Umbilical cord (tissue), 2 donors: ENCODE data around the gene N4BP2L2. TPM values are rescaled to one million over a fixed set of nuclear protein-coding genes. Genes with fewer than 3 reads are reported as not detected.
"Not testable (repeated sequence)": the region's sequence is repeated elsewhere in the genome, so short reads cannot be mapped to it uniquely, and the experiment has no call there.

Experiments
- DNase-seq: peaks from one replicate; pipeline ENCODE4 v3.0.0-alpha.2; 2015; ENCODE audit warnings: low spot score
- total RNA-seq: library from RNA; depleted of rRNA; stranded (reverse); fragments of >200 nt; gene quantifications from one replicate; pipeline ENCODE4 v1.2.3, GENCODE V29; 2014; ENCODE audit warnings: low replicate concordance; ENCODE audit not compliant: insufficient read depth

Gene N4BP2L2
- 117 TPM for total RNA-seq

DNA sequence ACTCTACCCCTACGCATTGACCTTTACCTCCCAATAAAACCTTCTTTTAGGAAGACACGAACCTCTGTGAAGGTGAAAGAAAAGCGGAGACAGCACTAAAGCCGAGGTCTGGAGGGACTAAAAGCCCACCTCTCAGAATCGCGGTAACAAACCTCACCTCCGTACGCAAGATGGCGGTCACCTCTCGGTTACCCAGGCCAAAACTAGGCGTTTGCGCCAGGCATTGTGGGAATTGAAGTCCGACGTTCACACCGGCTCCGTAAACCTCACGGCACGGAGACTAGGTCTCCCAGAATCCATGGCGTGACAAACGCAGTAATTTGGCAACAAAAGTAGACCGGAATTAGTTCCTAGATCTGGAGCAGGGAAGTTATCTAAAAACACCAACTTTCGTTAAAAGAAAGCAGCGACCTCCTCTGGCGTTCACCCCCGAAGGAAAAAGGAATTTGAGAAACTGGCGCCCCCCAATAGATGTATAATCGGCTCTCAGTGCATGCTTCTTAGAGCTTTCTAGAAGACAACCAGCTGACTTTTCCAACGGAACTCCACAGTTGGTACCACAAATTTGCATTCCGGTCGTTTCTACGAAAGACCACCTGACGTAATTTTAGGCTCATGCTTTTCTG lies at the start of gene N4BP2L2:
Gene N4BP2L2 (minus strand): TSS at position 175 of the 626 bp plus-strand sequence. CDS start 1,768 bp downstream, outside the sequence.
- peak; percentile 100 for DNase-seq

DNA sequence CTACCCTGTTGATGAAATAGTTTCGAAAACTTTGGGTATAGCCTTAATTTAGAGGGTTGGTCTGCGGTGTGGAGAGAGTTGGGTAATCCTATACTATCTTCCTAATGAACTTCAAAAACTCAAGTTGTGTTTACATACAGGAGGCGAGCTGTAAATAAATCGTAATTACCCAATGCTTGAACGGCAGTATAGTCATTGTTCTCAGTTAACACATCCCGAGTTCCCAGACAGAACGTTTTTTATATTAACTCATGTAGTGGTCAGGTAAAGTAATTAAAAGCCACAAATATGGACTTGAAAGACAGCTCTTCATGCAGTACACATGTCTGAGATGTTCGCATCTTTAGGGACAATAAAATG lies 49.2 kb upstream of the N4BP2L2 start:
- no peak for DNase-seq

DNA sequence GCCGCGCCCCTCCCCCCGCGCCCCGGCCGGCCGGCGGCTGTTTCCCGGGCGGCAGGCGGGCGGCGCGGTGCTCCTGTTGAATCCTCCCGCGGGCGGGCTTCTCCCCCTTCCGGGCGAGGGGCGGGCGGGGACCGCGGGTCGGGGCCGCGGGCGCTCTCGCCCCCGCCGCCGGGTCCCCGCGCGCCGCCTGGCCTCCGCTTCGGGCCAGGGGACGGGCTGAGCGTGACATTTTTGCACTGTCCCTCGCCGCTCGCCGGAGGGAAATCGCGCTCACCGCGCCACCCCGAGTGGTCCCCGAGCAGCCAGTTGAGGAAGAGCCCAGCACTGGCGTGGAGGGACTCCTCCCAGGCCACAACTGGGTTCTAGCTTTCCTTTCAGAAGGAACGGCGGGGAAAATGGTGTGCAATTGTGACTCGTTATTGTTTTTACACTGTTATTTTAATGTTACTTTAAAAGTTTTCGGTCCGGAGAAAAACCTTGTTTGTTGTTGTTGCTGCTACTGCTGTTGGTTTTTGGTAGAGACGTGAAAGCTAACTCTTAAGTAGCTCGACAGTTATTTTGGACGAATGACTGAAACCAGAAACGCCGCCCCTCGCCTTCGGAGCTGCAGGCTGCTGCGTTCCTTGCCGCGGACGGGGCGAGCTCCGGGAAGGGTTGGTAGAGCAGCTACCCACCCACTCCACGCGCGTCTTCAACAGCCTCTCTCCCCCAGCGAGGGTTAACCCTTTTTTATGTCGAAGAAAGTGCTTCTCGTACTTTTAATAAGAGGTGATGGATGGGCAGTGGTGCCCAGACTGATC lies 48.6 kb upstream of the N4BP2L2 start:
- DNase-seq = peak; percentile 82

DNA sequence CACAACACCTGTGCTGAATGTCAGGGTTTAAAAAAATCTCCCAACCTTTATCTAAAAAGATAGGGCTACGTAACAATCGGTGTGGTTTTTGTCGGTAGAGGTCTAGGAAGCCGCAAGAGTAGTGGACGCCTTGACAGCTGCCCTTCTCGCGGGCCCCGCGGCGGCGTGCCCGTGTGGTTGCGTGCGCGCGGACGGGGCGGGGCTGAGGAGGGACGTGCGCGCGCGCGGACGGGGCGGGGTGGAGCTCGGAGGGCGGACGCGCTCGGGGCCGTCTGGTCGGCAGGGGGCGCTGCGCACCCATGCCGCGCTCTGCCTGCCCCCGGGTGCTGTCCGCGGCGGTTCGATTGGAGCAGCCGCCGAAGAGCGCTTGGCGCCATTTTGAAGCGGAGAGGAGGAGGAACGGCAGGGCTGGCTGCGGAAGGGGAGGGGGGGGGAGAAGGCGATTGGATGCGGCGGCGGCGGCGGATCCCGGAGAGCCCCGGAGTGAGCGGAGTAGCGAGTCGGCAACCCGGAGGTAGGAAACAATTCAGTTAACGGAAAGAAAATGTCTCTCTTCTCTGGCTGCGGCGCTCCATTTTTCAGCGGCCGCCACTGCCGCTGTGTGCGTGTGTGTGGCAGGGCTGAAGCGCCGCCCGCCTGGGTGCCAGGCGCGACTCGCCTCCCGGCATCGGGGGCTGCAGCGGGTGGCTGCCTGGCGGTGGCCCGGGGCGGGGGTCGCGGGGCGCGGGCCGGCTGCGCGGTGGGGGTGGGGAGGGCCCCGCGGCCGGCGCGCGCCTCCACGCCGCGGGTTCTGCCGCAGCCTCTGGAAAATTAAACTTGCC lies 47.7 kb upstream of the N4BP2L2 start, which contains the start of gene PDS5B:
Gene PDS5B (plus strand): TSS at position 373 of the 821 bp plus-strand sequence. CDS start 62,321 bp downstream, outside the sequence.
- DNase-seq = peak; percentile 98

DNA sequence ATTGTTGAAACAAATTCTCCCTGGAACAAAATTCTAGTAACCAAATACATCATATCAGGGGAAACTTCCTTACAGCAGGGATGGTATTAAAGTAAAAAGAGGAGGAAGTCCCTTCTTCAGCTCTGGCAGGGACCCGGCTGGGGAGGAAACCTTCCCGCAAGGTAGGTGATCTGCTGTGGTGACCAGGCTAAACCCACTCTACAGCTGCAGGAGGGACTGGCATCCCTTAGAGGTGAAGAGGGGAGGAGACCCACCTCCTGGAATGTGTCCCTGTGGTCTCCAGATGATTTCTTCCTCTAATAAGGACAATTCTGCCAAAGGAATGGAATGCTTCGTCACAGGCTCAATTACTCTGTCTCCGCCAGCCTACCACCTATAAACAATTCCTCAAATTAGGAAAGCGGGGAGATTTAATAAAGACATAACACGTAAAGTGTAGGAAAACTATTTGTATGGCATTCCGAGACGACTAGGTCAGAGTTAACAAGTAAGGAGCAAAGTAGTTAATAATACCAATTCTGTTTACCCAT lies 47.0 kb upstream of the N4BP2L2 start:
- DNase-seq = no peak

DNA sequence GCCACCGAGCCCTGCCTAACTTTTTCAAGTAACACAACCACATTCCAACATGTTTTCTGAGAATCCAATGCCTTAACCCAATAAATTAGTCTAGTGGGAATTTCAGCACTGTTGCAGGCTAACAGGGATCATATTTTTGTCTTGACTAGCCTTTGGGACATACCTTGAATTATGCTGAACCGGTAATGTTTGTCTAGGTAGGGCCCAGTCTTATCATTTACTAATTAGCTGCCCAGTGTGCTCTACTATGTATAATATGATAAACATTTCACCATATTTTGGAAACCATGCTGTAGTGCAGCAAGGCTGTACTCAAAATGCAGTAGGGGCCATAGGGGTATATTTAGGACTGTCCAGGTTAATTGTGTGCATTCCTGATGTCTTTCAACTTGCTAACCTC lies 44.4 kb upstream of the N4BP2L2 start:
- DNase-seq = no peak

DNA sequence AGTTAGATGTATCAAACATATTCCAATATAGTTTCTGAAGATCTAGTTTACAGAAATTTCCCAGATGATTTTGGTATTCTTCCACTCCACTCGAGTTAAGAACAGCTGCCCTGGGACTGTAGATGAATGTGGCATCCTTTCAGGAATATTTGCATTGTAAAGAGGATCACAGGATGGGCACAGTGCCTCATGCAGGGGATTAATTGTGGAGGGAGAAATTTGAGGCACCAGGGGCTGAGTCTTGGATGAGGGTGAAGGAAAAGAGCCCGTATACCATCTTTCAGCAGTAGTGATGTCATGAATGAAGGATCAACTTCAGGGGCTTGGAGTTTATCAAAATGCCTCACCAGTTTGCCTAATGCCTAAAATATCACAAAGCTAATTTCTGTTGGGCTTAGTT lies 43.7 kb upstream of the N4BP2L2 start:
- no peak for DNase-seq

DNA sequence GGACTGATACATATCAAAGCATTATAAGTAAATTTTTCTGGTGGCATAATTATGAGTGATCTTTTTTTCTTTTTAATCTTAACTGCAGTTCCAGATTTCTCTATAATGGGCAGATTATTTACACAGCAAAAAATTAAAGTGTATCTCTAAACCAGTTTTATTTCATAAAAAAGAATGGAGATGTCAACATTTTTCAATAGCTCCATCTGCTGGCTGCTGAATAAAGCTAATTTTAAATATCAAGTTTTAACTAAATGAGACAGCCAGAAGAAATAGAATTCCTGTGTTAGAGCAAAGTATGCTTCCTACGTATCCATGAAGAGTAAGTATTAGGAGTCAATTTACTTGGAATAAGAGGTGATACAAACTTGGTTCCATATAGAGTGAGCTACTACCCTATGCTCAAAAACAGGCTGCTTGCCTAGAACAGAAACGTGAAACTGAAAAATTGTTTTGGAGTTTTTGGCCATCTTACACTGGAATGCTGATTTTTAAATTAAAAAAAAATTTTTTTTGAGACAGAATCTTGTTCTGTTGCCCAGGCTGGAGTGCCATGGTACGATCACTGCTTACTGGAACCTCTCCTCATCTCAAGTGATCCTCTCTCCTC lies 42.7 kb upstream of the N4BP2L2 start:
- DNase-seq = peak; percentile 30

DNA sequence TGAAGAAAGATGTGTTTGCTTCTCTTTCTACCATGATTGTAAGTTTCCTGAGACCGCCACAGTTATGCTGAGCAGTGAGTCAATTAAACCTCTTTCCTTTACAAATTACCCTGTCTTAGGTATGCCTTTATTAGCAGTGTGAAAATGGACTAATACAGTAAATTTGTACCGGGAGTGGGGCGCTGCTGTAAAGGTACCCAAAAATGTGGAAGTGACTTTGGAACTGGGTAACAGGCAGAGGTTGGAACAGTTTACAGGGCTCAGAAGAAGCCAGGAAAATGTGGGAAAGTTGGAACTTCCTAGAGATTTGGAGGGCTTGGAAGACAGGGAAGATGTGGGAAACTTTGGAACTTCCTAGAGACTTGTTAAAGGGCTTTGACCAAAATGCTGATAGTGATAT lies 38.4 kb upstream of the N4BP2L2 start:
- no peak for DNase-seq

DNA sequence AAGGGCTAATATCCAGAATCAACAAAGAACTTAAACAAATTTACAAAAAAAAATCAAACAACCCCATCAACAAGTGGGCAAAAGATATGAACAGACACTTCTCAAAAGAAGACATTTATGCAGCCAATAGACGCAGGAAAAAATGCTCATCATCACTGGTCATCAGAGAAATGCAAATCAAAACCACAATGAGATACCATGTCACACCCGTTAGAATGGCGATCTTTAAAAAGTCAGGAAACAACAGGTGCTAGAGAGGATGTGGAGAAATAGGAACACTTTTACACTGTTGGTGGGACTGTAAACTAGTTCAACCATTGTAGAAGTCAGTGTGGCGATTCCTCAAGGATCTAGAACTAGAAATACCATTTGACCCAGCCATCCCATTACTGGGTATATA lies 37.1 kb upstream of the N4BP2L2 start:
- DNase-seq = not testable (repeated sequence)

DNA sequence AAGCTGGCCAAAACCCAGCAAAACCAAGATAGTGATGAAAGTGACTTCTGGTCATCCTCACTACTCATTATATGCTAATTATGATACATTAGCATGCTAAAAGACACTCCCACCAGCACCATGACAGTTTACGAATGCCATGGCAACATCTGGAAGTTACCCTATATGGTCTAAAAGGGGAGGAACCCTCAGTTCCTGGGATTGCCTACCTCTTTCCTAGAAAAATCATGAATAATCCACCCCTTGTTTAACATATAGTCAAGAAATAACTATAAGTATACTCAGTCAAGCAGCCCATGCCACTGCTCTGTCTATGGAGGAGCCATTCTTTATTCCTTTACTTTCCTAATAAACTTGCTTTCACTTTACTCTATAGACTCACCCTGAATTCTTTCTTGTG lies 22.2 kb upstream of the N4BP2L2 start:
- not testable (repeated sequence) for DNase-seq

DNA sequence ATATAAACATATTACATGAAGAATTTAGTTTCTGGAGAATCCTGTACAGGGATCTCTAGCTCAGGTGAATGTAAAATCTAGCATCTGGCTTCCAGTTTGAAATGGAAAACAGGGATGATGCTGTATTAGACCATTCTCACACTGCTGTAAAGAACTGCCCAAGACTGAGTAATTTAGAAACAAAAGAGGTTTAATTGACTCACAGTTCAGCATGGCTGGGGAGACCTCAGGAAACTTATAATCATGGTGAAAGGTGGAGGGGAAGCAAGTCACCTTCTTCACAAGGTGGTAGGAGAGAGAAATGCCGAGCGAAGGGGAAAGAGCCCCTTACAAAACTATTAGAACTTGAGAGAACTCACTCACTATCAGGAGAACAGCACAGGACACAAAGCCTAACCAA lies 17.0 kb upstream of the N4BP2L2 start:
- DNase-seq = no peak

DNA sequence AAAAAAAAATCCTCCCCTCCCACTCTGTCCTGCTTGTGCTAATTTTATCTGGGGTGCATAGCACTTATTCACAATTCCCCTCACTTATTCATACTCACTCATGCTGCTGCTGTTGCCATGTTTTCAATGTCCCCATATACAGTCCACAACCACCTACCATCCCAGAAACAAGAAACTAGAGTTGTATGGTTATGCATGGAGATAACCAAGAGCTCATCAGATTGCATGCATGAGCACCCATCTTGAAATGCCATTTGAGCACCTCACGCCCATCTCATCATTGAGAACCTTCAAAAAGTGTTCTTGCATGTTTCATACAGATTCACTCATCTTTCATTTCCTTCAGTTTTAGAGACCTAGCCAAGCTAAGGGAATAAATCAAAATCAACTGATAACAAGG lies 15.1 kb upstream of the N4BP2L2 start:
- DNase-seq = no peak

DNA sequence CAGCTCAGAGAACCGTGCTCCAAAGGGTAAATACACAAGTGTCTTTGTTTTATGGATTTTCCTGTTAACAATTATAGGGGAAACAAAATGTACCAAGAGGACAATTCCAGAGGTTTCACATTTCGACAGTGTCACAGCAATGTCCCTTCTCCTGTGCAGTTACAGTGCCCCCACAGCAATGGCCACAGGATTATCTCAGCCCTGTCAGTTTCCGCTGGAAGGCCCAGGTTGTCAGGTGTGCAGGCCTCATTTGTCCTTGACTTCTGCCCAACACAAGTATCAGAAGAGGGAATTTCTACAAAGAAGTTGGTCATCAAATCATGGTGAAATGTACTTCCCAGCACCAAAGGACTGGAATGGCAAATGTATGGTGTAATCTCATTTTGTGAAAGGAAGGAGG lies 11.2 kb upstream of the N4BP2L2 start:
- DNase-seq = no peak

DNA sequence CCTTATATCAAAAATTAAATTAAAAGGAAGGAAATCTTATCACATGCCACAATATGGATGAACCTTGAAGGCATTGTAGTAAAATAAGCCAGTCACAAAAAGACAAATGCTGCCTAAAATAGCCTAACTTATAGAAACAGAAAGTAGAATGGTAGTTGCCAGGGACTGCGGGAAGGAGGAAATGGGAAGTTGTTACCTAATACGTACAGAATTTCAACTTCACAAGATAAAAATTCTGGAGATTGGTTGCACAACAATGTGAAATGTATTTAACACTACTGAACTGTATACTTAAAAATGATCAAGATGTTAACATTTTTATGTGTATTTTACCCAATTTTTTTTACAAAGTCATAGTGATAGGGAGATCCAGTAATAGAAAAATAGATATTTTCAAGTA lies 10.2 kb upstream of the N4BP2L2 start:
- DNase-seq = no peak

DNA sequence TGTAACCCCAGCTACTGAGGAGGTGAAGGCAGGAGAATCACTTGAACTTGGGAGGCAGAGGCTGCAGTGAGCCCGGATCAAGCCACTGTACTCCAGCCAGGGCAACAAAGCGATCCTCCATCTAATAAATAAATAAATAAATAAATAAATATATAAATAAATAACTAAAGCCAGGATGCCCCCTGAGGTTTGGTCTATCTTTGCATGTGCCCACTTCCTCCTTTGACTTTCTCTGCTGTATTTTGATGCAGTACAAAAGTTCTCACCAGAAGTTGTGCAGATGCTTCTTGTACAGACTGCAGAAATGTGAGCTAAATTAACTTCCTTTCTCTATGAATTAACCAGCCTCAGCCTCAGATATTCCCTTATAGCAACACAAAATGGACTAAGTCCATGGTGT lies 6.5 kb upstream of the N4BP2L2 start:
- no peak for DNase-seq

DNA sequence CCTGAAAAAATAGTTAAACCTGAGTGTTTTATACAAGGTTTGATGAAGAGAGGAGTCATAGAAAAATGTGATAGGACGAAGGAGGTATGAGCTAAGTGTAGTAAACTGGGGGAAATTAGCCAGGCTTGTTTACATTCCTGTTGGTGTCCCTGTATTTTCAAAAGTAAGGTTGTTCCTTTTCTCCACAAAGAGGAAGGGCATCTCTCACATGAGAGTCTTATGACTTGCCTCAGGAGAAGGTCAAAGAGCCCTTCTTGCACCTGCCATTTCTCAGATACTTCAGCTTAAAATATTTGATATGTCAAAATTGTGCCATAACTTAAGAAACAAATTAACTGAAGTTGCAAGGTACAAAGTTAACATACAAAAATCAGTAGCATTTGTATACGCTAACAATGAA lies 3.6 kb upstream of the N4BP2L2 start:
- DNase-seq = no peak

DNA sequence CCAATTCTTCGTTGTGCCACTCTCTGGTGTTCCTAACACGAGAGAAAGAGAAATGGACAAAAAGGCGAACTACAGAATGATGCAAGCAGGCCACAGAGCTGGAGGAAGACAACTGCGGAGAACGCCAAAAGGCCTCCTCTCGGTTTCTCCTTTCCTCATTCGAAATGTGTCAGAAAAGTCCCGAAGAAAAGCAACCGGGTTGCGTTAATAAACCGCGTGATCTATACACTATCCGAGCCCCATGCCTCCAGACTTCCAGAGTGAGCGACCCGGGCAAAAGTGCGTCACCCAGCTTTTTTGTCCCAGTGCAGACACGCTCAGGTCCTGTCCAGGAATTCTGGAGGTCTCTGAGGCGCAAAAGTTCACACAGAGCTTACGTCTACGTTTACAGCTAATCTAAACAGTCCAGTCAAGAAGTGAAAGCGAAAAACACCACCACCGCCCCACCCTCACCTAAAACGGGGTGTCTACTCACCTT lies 413 bp downstream of the N4BP2L2 start:
- no peak for DNase-seq

DNA sequence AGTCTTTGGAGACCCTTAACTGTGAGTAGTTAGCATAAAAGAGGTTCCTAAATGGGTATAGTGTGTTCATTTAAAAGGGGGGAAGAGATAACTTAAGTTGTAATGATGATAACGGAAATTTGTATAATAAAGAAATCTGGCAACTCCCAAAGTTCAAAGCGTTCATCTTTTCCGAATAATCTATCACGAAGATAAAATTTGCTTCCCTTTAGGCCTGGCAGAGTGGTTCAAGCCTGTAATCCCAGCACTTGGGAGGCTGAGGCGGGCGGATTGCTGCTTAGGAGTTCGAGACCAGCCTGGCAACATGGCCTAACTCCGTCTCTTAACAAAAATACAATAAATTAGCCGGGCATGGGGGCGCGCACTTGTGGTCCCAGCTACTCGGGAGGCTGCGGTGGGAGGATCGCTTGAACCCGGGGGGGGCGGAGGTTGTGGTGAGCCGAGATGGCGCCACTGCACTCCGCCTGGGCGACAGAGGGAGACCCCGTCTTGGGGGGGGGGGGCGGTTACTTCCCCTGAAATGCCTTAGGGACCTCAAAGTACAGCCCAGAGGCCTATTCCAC lies 934 bp downstream of the N4BP2L2 start:
- no peak for DNase-seq

DNA sequence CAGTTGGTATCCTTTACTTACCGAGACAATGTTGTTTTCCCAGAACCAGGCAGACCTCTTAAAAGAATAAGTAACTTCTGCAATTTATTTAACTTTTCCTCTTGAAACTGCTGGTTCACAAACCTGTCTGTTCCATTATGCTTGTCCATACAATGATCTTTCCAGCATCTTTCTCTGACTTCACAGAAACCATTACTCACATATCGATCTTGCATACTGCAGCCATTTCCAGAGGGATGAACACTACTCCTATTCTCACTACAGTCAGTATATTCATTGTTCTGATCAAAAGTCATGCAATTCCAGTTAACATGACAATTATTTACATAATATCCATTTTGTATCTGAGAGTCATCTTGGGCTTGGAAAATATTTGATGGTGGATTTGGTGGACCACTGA lies 2.8 kb downstream of the N4BP2L2 start:
- no peak for DNase-seq

DNA sequence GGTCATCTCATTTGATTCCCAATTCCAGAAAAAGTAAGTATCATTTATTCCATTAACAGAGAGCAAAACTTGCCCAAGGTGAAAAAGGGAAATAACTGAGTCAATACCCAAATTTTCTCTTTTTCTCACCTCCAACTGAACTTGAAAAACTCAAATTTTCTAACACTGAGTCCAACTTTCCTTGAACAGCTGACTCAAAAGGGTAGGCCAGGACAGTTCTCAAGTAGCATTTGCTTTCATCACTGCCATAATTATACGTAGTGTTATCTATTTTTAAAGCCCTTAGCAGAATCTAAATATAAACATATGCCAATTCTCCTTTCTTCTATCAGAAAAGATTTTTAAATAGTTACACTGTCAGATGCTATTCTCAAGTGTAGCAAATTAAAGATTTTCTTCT lies 3.5 kb downstream of the N4BP2L2 start:
- DNase-seq = no peak
